Progenitor cell of endocrine pancreas (in vitro differentiated cells): ENCODE measurements around the gene SLC66A1. TPM values are rescaled to one million over a fixed set of nuclear protein-coding genes. Genes with fewer than 3 reads are reported as not detected.

Experiments
- DNase-seq: peaks from one replicate; pipeline ENCODE4 v3.0.0; 2021; ENCODE audit warnings: low spot score; ENCODE audit not compliant: unreplicated experiment
- H3K27ac Mint-ChIP-seq: 2 replicates; pipeline ENCODE4 v1.8.0; 2021; ENCODE audit warnings: mild to moderate bottlenecking, moderate library complexity, mixed read lengths
- H3K27me3 Mint-ChIP-seq: 2 replicates; pipeline ENCODE4 v1.8.0; 2021; ENCODE audit warnings: mixed read lengths
- H3K36me3 Mint-ChIP-seq: 2 replicates; pipeline ENCODE4 v1.8.0; 2022; ENCODE audit warnings: mixed read lengths; ENCODE audit not compliant: insufficient read depth
- H3K4me1 Mint-ChIP-seq: 2 replicates; pipeline ENCODE4 v1.8.0; 2021; ENCODE audit warnings: low read depth, mixed read lengths
- H3K4me3 Mint-ChIP-seq: 2 replicates; pipeline ENCODE4 v1.8.0; 2021; ENCODE audit warnings: low read depth, mild to moderate bottlenecking, moderate library complexity, mixed read lengths
- H3K9me3 Mint-ChIP-seq: 2 replicates; pipeline ENCODE4 v1.8.0; 2021; ENCODE audit warnings: low read depth, mixed read lengths
- CTCF ChIP-seq: fragments of 200-600 bp; sonication (generic); IDR thresholded peaks from one replicate; pipeline ENCODE4 v1.5.0; 2021; ENCODE audit warnings: antibody characterized with exemption, mild to moderate bottlenecking; ENCODE audit not compliant: unreplicated experiment
- total RNA-seq: library from RNA; stranded (reverse); gene quantifications from 2 replicates; pipeline ENCODE4 v1.2.1, GENCODE V29; 2021

SLC66A1 gene
- total RNA-seq, 1 donor from 2014 or later: 25.7 TPM

GRCh38 chr1:19360016-19360415 is 47.9 kb downstream of the SLC66A1 start:
- Mint-ChIP-seq H3K4me3 (no peak overlapping the region), H3K36me3 (peaks cover 6% of the 10 kb centered on the region), H3K27ac (no peak overlapping the region), H3K4me1 (no peaks in the 10 kb centered on the region), H3K9me3 (no peaks in the 10 kb centered on the region), H3K27me3 (no peaks in the 10 kb centered on the region)
- no peak for DNase-seq
- no peak for TF ChIP-seq CTCF

- no peaks in the 10 kb centered on the region for H3K9me3 Mint-ChIP-seq
- H3K27me3 Mint-ChIP-seq: no peaks in the 10 kb centered on the region
- H3K36me3 Mint-ChIP-seq: peaks cover 6% of the 10 kb centered on the region
- no peaks in the 10 kb centered on the region for H3K4me1 Mint-ChIP-seq
- no peak for TF ChIP-seq CTCF
- no peak overlapping the region for H3K27ac Mint-ChIP-seq
- DNase-seq: no peak
- H3K4me3 Mint-ChIP-seq: no peak overlapping the region
Observed at GRCh38 chr1:19360432-19360831, 48.3 kb downstream of the SLC66A1 start.

GRCh38 chr1:19360843-19361610 is 48.9 kb downstream of the SLC66A1 start:
- Mint-ChIP-seq H3K36me3 (peaks cover 2% of the 10 kb centered on the region), H3K4me1 (no peaks in the 10 kb centered on the region), H3K27ac (peak overlapping the region; percentile 43), H3K9me3 (no peaks in the 10 kb centered on the region), H3K4me3 (no peak overlapping the region), H3K27me3 (no peaks in the 10 kb centered on the region)
- no peak for DNase-seq
- TF ChIP-seq CTCF: no peak

GRCh38 chr1:19361611-19362147 is 49.6 kb downstream of the SLC66A1 start:
- no peak for TF ChIP-seq CTCF
- Mint-ChIP-seq H3K27ac (no peak overlapping the region), H3K9me3 (no peaks in the 10 kb centered on the region)

GRCh38 chr1:19363536-19364152 is 51.5 kb downstream of the SLC66A1 start:
- Mint-ChIP-seq H3K27me3 (no peaks in the 10 kb centered on the region), H3K36me3 (peaks cover 2% of the 10 kb centered on the region), H3K4me3 (no peak overlapping the region), H3K4me1 (no peaks in the 10 kb centered on the region), H3K9me3 (no peaks in the 10 kb centered on the region), H3K27ac (no peak overlapping the region)
- no peak for DNase-seq
- no peak for TF ChIP-seq CTCF

More at GRCh38 chr1:19361611-19362147, 49.6 kb downstream of the SLC66A1 start:
- Mint-ChIP-seq H3K36me3 (peaks cover 2% of the 10 kb centered on the region), H3K27me3 (no peaks in the 10 kb centered on the region), H3K4me1 (no peaks in the 10 kb centered on the region), H3K4me3 (no peak overlapping the region)
- DNase-seq: no peak
